HG03432 (cell line): ENCODE data around the gene RRAGB.
"Not testable (repeated sequence)": the region's sequence is repeated elsewhere in the genome, so short reads cannot be mapped to it uniquely, and the experiment has no call there.

Source experiments
- ATAC-seq: cut with Tn5 transposase; IDR thresholded peaks from one replicate; pipeline ENCODE4 v1.9.1; 2021; ENCODE audit warnings: mild to moderate bottlenecking, moderate library complexity; ENCODE audit not compliant: unreplicated experiment

RRAGB gene

GRCh38 chrX:55759478-55759877 lies 41.9 kb downstream of the RRAGB start:
- no peak for ATAC-seq

GRCh38 chrX:55767100-55767499 lies 49.6 kb downstream of the RRAGB start:
- no peak for ATAC-seq

DNA sequence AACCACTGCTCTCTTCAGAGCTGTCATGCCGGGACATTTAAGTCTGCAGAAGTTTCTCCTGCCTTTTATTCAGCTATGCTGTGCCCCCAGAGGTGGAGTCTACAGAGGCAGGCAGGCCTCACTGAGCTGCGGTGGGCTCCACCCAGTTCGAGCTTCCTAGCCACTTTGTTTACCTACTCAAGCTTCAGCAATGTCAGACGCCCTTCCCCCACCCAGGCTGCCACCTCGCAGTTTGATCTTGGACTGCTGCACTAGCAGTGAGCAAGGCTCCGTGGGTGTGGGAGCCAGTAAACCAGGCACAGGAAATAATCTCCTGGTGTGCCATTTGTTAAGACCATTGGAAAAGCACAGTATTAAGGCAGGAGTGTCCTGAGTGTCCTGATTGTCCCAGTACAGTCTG lies 56.9 kb downstream of the RRAGB start:
- not testable (repeated sequence) for ATAC-seq

GRCh38 chrX:55777596-55777995 lies 60.0 kb downstream of the RRAGB start:
- ATAC-seq: no peak

GRCh38 chrX:55778322-55778721 lies 60.8 kb downstream of the RRAGB start:
- no peak for ATAC-seq

GRCh38 chrX:55783723-55784122 lies 66.2 kb downstream of the RRAGB start:
- no peak for ATAC-seq

DNA sequence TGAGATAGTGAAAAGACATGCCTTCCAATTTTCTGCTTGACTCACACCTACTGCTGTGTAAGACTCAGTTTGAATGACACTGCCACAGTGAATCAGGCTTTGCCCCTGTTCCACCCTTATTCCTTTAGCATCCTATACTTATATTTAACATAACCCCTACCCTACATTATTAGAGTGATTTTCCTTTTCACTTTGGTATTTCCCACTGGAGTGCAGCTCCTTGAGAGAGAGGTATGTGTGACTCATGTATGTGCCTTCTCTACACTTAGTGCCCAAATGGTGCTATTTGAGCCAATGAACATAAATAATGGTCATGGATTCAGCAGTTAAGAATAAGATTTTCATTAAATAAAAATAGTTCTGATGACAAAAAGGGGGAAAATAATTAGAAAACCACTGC lies 69.5 kb downstream of the RRAGB start:
- no peak for ATAC-seq

DNA sequence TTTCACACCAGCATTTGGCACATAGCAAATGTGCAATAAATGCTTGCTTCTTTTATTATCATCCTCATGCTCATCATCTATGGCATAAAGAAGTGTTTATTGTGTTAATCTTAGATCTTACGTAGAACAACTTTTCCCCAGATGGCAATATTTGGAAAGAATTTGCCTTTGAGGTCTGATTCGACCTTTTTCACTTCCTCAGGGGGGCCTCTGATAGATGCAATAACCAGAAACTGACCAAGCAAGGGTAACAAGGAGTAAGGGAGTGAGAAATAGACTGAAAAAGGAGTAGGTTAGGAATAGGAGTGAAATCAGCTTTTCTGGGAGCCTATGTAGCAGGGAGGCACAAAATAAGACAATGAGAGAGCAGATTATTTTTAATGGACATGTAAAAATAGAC lies 70.2 kb downstream of the RRAGB start:
- ATAC-seq: no peak

DNA sequence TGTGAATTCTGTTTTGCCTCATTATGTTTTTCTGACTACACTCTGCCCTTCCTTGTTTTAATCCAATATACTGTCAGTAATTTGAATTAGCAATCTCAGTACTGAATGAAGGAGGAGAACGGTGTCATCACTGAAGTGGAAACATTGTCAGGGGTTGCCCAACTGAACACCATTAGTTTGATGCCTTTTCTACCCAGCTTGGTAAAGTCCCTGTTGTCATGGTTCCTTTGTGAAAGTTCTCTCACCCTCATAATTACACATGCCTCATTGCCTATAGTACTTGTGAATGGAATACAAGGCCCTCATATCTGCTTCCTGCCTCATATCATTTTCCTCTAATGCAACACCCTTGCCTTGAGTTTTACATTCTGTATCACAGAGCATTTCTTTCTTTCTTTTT lies 76.9 kb downstream of the RRAGB start:
- ATAC-seq: peak; percentile 99

- ATAC-seq: no peak
Observed at GRCh38 chrX:55796496-55796895, 78.9 kb downstream of the RRAGB start.

DNA sequence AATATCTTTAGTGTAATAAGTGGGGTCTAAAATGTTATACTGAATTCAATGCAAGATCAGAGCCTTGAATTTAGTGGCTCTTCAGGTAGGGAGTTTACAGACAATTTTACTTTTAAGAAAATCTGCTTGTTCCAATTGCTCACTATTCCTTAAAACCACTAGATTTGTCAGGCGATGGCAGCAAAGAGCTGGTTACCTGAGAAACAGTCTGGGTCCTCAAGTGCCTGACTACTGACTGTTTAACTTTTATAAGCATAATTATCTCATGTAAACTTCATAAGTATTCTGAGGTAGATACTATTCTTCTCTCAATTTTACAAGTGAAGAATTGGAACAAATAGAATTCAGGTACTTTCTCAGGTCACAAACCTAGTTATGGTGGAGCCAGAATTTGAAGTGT lies 84.3 kb downstream of the RRAGB start:
- no peak for ATAC-seq
